ENCODE measurements around the gene RPS6KC1.

DNA sequence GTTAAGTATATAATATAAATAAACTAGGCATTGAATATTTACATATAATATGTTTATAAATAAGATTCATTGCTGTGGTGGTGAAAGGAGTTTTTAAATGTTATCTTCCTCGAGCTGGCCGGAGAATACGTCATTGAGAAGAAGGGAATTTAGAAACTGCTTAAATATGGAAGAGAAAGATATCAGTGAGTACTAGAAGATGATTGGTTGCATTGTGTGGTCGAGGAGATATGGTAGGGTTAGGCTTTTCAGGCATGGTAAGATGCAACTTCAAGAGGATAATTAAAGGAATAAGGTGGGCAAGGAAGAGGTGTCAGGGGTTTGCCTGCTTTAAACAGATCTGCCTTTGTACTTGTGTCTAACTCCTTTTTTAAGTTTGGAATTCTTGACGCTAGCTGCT, 73.5 kb downstream of the RPS6KC1 start:
- TF ChIP-seq, protein P1, sequence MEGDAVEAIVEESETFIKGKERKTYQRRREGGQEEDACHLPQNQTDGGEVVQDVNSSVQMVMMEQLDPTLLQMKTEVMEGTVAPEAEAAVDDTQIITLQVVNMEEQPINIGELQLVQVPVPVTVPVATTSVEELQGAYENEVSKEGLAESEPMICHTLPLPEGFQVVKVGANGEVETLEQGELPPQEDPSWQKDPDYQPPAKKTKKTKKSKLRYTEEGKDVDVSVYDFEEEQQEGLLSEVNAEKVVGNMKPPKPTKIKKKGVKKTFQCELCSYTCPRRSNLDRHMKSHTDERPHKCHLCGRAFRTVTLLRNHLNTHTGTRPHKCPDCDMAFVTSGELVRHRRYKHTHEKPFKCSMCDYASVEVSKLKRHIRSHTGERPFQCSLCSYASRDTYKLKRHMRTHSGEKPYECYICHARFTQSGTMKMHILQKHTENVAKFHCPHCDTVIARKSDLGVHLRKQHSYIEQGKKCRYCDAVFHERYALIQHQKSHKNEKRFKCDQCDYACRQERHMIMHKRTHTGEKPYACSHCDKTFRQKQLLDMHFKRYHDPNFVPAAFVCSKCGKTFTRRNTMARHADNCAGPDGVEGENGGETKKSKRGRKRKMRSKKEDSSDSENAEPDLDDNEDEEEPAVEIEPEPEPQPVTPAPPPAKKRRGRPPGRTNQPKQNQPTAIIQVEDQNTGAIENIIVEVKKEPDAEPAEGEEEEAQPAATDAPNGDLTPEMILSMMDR (IDR thresholded peaks at IDR 0.05; ENCODE audit: low read depth, low read length, poor library complexity, severe bottlenecking), result no peak
- TF ChIP-seq EZH2phosphoT487 (IDR thresholded peaks at IDR 0.05; ENCODE audit: borderline replicate concordance, low read length), result no peak

All from DOHH2 (cell line).